ENCODE data around the gene OR4D2.

OR4D2 gene

GRCh38 chr17:58147930-58148434 lies 18.8 kb upstream of the OR4D2 start, which contains the start of gene OR4D1:
Gene OR4D1 (plus strand): TSS chr17:58148384. CDS start chr17:58155154, 6,770 bp downstream.
- H3K36me3 ChIP-seq, result no peaks in the 10 kb centered on the region
- H3K4me3 ChIP-seq (ENCODE audit: low read depth in 1 of 2, low read length in 1 of 2), result no peak within 1 kb of the TSS
- peaks cover 36% of the 10 kb centered on the region for H3K27me3 ChIP-seq
- TF ChIP-seq, protein P1, sequence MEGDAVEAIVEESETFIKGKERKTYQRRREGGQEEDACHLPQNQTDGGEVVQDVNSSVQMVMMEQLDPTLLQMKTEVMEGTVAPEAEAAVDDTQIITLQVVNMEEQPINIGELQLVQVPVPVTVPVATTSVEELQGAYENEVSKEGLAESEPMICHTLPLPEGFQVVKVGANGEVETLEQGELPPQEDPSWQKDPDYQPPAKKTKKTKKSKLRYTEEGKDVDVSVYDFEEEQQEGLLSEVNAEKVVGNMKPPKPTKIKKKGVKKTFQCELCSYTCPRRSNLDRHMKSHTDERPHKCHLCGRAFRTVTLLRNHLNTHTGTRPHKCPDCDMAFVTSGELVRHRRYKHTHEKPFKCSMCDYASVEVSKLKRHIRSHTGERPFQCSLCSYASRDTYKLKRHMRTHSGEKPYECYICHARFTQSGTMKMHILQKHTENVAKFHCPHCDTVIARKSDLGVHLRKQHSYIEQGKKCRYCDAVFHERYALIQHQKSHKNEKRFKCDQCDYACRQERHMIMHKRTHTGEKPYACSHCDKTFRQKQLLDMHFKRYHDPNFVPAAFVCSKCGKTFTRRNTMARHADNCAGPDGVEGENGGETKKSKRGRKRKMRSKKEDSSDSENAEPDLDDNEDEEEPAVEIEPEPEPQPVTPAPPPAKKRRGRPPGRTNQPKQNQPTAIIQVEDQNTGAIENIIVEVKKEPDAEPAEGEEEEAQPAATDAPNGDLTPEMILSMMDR (IDR thresholded peaks at IDR 0.05), result no peak
- H3K9me3 ChIP-seq, result no peaks in the 10 kb centered on the region
- no peak within 1 kb of the TSS for H3K27ac ChIP-seq
- peaks cover 0 to 5% of the 10 kb centered on the region in 2 experiments for H3K4me1 ChIP-seq (ENCODE audit: control insufficient read depth in 1 of 2, insufficient read depth in 1 of 2, low read depth in 1 of 2, low read length in 1 of 2)

DNA sequence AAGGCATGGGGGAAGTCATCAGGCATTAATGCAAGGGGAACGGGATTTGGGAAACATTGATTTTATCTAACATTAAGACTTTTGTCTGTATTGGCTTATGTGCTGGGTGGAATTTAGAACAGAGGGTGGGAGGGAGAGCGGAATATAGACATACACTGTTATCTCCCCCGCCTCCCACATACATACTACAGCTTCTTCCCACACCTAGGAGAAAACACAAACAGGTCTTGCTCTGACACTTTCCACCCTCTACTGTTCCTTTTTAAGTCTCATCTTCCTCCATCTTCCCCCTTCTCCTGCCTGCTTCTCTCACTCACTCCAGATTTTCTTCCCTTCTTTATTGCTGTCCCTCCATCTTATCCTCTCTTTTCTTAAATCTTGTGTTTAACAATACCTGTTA lies 18.2 kb upstream of the OR4D2 start:
- no peaks in the 10 kb centered on the region for H3K36me3 ChIP-seq
- no peak overlapping the region for H3K27ac ChIP-seq
- H3K4me1 ChIP-seq (ENCODE audit: control insufficient read depth in 1 of 2, insufficient read depth in 1 of 2, low read depth in 1 of 2, low read length in 1 of 2), result peaks cover 0 to 10% of the 10 kb centered on the region in 2 experiments
- TF ChIP-seq, protein P1 (IDR thresholded peaks at IDR 0.05), result no peak
- H3K4me3 ChIP-seq (ENCODE audit: low read depth in 1 of 2, low read length in 1 of 2), result no peak overlapping the region
- peaks cover 36% of the 10 kb centered on the region for H3K27me3 ChIP-seq
- H3K9me3 ChIP-seq, result no peaks in the 10 kb centered on the region

DNA sequence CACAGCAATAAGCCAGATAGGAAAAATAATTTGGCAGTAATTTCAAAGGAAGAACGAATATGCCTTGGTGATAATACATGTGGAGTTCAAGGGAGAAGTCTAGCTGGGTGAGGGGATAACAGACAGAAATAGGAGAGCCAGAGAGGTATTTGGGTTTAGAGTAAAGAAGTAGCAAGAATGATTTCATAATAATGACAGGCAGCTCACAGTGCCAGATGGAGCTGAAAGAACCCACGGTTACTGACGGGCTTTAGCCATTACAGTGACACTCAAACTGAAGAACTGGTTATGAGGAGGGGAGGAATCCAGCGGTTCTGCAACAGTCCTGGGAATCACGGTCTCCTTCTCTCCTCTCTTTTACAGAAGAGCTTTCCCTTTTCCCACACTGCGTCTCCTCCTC lies 16.4 kb upstream of the OR4D2 start:
- no peaks in the 10 kb centered on the region for H3K9me3 ChIP-seq
- peaks cover 0 to 10% of the 10 kb centered on the region in 2 experiments for H3K4me1 ChIP-seq (ENCODE audit: control insufficient read depth in 1 of 2, insufficient read depth in 1 of 2, low read depth in 1 of 2, low read length in 1 of 2)
- H3K27ac ChIP-seq, result no peak overlapping the region
- H3K27me3 ChIP-seq, result peaks cover 44% of the 10 kb centered on the region
- no peak overlapping the region for H3K4me3 ChIP-seq (ENCODE audit: low read depth in 1 of 2, low read length in 1 of 2)
- TF ChIP-seq, protein P1 (IDR thresholded peaks at IDR 0.05), result no peak
- H3K36me3 ChIP-seq, result no peaks in the 10 kb centered on the region

GRCh38 chr17:58153046-58153445 lies 13.7 kb upstream of the OR4D2 start:
- Histone ChIP-seq H3K4me1 (ENCODE audit: control insufficient read depth in 1 of 2, insufficient read depth in 1 of 2, low read depth in 1 of 2, low read length in 1 of 2) (peaks cover 7 to 21% of the 10 kb centered on the region in 2 experiments), H3K36me3 (no peaks in the 10 kb centered on the region), H3K4me3 (ENCODE audit: low read depth in 1 of 2, low read length in 1 of 2) (no peak overlapping the region), H3K27ac (no peak overlapping the region), H3K27me3 (peaks cover 64% of the 10 kb centered on the region), H3K9me3 (no peaks in the 10 kb centered on the region)
- TF ChIP-seq, protein P1 (IDR thresholded peaks at IDR 0.05), result no peak

GRCh38 chr17:58153671-58154070 lies 13.1 kb upstream of the OR4D2 start:
- Histone ChIP-seq H3K27ac (no peak overlapping the region), H3K36me3 (no peaks in the 10 kb centered on the region), H3K4me1 (ENCODE audit: control insufficient read depth in 1 of 2, insufficient read depth in 1 of 2, low read depth in 1 of 2, low read length in 1 of 2) (peaks cover 7 to 21% of the 10 kb centered on the region in 2 experiments), H3K9me3 (no peaks in the 10 kb centered on the region), H3K27me3 (peaks cover 66% of the 10 kb centered on the region), H3K4me3 (ENCODE audit: low read depth in 1 of 2, low read length in 1 of 2) (no peak overlapping the region)
- TF ChIP-seq, protein P1 (IDR thresholded peaks at IDR 0.05), result no peak
